Stimulated activated CD8-positive, alpha-beta memory T cell treated with anti-CD3 and anti-CD28 coated beads, Interleukin-15, amount 100 ng/mL, for 4 hours (primary cell): ENCODE results near the gene CAMK2B.

Source experiments
- DNase-seq, 2 donors: peaks; one replicate each; pipeline ENCODE4 v3.0.0-alpha.2; 2020; ENCODE audit warnings: low read depth in 2 of 2

CAMK2B gene

DNA sequence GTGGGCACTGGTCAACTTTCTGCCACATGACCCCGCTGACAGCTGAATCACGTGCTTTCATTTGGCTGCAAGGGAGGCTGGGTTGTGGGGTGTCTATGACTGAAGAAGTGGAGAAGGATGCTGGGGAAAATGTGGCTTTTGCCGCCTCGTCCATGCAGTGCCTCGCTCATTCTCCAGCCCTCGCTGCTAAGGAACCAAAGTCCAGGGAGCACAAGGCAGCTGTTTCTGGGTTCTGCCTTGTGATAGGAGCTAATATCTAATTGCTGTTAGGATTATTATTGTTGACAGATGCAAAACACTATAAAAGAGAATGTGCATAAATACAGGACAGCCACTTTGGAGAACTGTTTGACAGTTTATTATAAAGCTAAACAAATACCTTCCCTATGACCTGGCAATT is 4.9 kb upstream of the CAMK2B start:
- no peak for DNase-seq

DNA sequence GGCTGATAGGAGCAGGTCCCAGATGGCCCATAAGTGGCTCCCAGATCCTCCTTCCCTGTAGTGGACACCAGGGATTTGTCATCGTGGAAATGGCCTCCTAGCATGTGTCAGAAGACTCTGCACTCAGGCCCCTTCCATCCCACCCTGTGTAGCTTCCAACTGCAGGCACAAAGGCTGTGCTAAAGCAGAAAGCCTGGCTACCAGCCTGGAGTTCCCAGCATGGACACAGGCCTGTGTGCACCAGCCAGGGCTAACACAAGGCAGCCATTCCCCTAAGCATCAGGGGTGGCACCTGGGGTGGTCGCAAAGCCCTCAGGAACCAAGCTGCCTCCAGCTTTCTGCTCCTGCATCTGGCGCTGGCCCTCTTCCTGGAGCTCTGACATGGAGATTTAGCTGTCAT is 4.5 kb upstream of the CAMK2B start:
- DNase-seq, result no peak

DNA sequence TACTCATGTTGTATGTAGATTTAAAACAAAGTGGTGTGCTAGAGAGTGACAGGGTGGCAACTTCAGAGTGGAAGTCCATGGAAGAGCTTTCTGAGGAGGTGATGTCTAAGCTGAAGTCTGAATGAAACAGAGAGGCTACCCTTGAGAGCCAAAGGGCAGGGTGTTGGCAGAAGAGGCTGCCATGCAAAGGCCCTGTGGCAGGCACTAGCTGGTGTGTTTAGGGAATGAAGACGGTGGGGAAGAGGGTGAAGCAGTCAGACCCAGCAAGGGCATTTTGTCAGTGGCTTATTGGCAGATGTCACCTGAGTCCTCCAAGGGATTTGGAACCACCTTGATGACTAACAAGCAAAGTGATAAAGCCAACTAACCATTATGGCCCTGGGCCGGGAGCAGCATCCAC is 3.7 kb upstream of the CAMK2B start:
- DNase-seq, result no peak

DNA sequence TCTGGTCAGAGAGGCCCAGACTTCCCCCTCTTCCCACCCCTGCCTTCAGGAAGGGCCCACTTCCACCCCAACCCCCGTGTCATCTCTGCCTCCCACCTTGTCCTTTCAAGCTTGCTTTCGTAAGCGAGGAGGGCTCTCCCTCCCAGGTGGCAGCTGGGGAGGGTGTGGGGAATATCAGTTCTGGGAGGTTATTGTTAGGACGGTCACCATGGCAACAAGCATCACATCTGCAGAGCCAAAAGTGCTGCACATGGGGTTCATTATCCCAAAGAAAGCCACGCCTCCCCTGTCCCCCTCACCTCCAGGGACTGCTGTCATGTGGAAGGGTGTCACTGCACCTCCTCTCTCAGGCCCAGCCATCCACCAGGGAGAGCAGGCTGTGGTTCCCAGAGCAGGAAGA is 2.6 kb upstream of the CAMK2B start:
- DNase-seq, result no peak

DNA sequence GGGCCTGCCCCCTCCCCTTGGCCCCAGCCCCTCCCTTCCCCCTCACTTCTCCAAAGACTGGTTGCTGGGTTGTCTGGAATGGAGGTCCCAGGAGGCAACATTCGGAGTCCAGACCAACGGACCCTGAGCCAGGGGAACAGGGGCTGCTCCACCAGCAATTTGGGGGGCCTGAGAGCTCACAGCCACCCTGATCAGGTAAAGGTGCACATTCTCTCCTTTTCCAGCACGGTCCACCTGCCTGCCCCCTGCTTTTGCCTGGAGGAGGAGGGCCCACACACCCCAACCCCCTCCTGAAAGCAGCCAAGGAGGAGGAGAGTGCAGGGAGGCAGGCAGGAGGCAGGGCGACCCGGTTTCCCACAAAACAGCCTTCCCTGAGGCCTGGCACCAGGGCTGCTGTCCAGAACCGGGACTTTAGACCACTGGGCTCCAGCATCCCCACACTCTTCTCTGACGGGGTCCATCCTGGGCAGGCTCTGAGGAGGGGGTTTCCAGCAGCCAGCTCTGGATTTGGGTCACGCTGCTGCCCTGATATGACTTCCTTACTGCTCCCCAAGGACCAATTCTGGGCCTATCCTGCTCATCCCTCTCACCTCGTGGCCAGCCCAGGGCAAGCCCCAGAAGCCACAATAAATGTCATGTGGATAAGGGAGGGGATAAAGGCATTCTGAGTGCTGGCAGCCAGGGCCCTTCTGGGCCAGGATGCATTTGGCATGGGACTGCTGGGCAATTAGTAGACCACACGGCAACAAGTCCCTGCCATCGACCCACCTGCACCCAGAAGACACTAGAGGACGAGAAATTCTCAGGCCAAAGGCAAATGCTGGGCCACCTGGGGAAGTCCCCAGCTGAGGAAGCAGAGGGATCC is 1.1 kb upstream of the CAMK2B start:
- DNase-seq, result no peak

DNA sequence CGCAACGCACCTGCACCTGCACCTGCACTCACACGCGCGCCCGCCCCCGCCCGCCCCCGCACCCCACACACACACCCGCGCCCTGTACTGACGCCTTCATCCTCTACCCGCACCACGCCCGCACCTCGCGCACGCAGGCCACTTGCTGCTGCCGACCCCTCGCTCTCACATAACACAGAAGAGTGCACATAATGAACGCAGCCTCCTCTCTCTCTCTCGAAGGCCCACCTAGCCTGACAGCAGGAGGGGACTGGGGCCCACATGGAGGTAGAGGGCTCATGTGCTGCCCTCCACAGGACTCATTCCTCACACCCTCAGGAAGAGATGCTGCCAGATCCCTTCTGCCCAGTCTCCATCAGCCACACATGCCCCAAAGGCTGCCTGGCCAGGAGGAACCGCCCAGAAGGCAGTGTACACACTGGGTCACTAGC is 432 bp upstream of the CAMK2B start:
- DNase-seq, result no peak

DNA sequence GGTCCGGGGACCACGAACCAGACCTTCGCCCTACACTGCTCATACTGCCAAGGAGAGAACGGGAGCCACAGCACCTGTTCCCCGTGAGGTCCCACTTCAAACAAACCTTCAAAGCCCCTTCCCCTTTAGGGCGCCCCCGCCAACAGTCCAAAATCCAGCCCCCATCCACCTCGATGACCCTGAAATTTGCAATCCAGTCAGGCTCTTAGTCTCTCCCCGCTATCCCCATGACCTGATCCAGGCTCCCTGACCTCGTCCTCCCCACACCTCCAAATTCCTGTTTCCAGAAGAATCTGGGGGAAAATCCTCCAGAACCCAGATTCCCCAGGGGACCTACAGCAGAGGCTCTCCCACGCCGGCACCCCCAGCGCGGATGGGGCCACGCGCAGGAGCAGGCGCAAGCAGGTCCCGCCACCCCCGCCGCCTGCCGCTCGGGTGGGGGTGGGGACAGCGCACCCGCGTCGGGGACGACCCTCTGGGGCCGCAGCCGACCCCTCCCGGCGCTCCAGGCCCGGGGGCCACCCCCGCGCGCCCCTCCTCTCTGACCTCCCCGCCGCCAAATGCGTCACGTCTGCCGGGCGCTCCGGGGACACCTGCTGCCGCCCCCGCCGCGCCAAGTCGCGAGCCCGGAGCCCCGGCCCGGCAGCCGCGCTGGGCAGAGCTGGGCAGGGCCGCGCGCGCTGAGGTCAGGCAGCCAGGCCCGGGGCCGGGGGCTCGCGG is 753 bp downstream of the CAMK2B start:
- DNase-seq, result no peak

DNA sequence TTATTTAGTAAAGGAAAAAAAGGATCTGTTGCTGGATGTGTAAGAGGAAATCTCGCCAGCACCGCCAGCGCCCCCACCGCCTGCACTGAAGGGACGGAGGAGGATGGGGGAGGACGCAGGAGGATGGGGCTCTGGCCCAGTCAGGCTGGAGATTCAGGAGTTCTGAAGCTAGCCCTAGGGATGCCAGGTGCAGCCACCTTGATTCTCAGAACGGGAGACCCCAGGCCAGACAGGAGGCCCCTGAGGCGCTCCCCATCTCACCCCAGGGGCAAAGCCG is 1.3 kb downstream of the CAMK2B start:
- DNase-seq, result no peak

DNA sequence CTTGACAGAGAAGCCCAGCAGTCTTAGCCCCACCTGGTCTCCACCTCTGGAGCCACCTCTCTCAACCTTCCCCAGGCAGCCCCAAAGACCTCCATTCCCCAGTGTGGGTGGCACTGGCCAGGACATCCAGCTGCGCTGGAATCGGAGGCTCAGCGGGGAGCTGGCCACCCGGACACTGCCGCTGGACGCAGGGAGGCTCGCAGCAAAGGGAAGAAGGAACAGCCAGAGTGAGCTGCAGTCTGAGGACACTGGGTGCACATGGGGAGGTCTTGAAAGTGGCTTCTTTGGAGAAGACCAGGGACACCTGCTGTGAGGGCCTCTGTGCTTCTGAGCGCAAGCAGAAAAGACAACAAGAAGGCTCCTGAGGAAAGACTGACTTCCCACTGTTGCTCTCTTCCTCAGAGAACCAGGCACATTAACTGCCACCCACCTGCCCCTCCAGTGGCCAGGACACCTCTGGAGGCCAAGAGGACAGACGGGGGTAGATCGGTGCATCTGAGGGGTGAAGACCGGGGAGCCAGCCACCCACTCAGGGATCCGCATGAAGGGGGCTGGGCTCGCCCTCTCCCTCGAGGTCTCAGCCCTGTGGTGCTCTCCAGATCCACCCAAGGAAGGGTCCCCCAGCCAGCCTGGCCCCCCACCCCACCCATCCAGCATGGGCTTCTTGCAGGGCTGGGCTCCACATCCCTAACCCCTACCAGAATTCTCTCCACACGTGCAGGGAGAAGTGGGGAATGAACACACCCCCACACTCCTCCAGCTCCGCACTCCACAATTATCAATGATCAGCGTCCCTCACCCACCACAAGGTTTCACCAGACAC is 1.8 kb downstream of the CAMK2B start:
- DNase-seq, result no peak

DNA sequence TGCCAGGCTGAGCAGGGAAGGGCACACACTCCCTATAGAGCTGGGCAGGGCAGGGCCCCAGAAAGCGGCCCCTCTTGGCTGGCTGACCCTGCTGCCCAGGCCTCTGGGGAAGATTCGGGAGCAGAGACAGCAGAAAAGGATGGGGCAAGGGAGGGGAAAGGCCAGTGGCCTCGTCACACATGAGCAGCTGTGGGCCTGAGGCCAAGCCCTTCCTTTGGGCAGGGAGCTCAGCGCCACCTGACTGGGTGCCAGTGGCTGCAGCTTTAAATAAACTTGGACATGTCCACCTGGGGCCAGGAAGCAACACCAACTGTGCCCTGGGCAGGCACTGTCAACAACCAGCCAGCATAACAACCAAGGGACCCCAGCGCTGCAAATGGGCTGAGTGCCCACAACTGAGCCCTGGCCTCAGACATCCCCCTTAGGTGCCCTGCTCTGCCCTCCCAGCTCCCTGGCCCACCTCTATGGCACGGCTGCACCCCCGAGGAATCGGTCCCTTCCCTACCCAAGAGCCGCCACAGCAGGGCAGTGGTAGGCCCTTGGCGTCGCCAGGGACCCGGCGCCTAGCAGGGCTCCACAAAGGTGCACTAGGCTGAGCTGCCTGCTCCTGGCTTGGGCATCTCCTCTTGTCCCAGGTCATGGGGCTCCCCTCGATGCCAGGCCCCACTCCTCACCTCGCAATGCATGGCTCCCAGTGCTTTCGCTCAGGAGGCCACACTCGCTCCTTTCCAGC is 2.6 kb downstream of the CAMK2B start:
- DNase-seq, result no peak

DNA sequence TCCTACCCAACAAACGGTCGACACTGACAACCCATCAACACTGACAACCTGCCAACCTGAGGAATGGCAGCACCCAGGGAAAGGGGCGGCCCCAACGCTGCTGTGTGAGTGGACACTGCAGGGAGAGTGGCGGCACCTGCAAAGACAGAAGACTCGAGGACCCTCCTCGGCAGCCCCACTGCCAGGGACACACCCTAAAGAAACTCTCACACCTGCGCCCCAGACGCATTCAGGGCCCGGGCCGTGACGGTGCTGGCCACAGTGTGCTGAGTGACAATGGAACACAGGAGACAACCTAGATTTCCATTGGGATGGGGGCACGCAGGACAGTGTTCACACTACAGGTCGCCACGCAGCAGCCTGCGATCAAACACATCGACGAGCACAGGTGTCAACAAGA is 3.6 kb downstream of the CAMK2B start:
- DNase-seq, result no peak

DNA sequence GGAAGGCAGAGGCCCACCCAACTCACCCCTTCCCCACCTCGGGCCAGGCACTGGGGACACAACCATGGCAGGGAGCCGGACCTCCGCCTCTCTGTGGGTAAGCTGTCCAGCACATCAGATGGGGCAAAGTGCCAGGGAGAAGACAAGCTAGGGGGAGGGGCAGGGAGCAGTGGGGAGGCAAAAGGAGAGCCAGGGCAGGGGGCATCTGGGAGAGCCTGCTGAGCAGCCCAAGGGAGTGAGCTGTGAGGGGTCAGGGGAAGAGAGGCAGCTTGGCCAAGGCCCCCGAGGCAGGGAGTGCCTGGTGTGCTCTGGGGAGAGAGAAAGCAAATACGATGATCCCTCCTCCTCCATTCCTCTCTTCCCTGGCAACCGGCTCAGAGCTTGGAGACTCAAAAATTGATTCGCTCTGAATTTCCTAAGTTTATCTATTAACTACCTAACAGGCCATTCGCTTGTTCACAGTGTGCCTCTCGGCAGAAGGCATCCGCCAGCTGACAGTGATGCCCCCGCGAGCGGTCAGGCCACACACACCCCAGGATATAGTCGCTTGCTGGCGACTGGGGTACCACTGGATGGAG is 4.5 kb downstream of the CAMK2B start:
- DNase-seq, result no peak

DNA sequence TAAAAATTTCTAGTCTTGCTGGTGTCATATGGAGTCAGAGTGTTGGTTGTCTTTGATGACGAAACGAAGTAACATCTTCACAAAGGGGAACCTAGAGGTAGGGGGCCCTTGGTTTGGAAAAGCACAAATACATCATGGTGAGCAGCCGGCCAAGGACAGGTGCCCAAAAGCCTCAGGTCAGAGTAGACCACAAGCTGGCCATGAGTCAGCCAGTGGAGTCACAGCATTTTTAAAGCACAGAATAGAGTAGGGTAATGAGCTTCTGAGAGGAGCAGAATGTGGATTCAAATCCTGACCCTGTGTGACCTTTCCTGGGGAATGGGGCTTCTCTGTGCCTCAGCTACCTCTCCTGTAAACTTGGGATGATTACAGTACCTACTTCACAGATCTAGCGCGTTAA is 5.3 kb downstream of the CAMK2B start:
- DNase-seq, result no peak

DNA sequence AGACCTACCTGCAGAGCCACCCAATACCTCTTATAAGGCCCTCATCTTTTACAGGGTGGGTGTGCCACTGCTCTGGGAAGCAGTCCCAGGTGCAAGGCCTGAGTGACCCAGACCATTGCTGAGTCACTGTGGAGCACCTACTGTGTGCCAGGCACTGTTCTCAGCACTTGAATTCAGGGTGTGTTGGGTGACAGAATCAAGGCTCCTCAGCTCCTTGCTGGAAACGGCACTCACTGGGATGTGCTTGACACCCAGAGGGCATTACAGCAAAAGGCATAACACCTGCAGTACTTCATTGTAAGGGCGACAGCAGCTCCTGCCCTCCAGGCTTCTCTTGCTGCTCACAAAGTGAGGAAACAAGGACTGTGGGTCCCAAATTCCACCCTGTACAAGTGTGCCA is 7.1 kb downstream of the CAMK2B start:
- no peak for DNase-seq

DNA sequence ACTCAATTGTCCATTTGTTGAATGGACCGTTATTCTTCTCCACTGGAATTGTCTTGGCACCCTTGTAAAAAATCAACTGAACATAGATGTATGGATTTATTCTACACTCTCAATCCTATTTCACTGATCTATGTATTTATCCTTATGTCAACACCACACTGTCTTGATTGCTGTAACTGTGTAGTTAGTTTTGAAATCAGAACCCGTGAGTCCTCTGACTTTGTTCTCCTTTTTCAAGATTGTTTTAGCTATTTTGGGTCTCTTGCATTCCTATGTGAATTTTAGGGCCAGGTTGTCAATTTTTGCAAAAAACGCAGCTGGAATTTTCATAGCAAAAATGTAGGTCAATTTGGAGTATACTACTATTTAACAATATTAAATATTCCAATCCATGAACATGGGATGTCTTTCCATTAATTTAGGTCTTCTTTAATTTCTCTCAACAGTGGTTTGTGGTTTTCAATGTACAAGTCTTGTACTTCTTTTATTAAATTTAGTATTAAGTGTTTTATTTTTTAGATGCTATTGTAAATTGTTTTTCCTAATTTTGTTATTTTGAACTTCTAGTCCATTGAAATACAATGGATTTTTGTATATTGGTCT is 10.0 kb downstream of the CAMK2B start:
- DNase-seq, result no peak

DNA sequence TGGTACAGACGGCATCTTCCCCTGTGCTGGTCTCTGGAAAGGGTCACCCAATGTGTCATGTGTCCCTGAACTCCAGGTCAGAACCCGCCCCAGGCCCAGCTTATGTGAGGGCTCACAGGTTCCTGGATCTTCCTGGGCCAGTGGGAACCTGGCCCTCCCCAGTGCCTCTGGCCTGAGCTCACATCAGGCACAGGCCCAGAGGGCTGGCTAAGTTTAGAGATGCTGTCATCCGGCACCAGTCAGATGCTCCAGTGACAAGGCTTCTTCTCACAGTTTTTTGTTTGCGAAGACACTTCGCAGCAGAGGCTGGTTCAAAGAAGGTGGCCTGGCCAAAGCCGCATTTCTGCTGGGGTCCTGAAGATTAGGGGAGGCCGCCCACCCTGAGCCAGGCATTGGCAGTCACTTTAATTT is 11.8 kb downstream of the CAMK2B start:
- DNase-seq, result no peak

DNA sequence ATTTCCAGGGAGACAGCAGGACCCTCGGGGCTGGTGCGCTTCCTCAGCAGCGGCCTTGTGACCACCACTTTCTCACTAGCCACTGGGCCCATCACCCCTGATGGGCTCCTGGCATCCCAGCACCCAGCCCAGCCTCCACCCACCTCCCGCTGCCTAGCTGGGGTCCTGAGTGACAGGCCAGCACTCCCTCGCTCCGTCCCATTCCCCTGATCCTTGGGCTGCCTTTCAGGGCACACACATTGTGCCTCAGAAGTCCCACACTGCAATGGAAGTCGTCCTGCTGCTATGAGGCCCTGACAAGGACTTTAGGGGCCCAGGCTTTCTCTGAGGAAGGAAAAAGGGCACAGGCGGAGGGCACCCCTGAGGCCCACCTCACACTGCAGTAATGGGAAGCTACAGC is 12.4 kb downstream of the CAMK2B start:
- no peak for DNase-seq

DNA sequence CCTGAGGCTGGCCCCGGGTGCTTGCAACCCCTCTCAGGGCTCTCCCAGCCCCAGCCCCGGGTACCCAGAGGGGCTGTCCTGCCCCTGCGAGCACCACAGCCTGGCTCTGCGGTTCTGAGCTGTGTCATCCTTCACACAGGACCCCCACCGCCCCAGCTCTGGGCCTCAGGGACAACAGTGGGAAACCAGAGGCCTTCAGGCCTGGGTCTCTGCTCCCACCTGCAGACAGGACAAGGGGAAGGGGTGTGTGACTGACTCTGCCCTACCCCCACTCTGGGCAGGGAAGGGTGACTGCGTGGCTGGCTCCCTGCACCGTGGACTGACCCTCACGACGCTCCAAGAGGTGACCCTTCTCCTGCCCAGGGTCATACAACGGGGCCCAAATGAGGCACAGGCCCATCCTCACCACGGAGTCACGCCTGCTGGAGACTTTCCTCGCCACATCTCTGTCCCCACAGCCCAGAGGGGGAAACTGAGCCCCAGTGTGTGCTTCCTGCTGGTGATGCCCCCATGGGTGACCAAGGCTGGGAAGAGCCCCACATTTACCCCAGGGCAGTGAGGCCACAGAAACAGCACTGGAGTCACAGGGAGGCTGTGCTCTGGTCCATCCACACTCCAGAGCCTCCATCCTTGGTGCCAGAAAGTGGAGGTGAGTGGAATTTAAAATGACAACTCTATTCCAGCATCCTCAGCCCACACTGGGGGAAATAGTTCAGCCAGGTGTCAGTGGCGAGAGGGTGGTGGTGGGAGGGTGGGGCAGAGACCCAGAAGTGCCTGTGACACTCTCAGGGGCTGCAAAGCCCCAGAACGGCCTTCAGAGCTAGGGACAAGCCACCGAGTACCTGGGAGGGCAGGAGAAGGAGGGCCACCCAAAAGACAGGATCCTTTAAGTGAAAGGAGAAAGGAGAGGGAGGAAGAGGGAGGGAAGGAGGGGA is 13.6 kb downstream of the CAMK2B start:
- no peak for DNase-seq

DNA sequence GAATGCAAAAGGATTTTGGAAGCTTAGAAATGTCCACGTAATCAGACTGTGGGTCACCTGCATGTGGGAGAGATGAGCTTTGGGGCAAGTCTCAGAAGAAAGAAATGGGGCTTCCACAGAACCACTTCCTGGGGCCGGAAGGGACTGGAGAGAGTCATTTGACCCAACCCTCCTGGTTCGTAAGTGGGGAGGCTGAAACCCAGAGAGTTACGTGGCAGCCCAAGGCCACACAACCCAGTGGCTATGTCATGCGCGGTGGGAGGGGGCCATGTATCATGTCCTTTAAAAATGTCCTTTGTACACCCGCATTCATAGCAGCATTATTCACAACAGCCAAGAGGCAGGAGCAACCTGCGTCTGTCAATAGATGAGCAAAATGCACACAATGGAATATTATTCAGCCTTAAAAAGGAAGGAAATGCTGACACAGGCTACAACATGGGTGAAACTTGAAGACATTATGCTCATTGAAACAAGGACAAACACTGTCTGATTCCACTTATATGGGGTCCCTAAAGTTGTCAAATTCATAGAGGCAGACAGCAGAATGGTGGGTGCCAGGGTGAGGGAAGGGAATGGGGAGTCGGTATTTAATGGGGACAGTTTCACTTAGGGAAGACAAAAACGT is 15.1 kb downstream of the CAMK2B start:
- DNase-seq, result no peak
